ENCODE measurements around the gene SCD5.

SCD5 gene

GRCh38 chr4:82818664-82819662, 20.4 kb upstream of the SCD5 start:
- TF ChIP-seq, protein P1, sequence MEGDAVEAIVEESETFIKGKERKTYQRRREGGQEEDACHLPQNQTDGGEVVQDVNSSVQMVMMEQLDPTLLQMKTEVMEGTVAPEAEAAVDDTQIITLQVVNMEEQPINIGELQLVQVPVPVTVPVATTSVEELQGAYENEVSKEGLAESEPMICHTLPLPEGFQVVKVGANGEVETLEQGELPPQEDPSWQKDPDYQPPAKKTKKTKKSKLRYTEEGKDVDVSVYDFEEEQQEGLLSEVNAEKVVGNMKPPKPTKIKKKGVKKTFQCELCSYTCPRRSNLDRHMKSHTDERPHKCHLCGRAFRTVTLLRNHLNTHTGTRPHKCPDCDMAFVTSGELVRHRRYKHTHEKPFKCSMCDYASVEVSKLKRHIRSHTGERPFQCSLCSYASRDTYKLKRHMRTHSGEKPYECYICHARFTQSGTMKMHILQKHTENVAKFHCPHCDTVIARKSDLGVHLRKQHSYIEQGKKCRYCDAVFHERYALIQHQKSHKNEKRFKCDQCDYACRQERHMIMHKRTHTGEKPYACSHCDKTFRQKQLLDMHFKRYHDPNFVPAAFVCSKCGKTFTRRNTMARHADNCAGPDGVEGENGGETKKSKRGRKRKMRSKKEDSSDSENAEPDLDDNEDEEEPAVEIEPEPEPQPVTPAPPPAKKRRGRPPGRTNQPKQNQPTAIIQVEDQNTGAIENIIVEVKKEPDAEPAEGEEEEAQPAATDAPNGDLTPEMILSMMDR (IDR thresholded peaks at IDR 0.05) = no peak

DNA sequence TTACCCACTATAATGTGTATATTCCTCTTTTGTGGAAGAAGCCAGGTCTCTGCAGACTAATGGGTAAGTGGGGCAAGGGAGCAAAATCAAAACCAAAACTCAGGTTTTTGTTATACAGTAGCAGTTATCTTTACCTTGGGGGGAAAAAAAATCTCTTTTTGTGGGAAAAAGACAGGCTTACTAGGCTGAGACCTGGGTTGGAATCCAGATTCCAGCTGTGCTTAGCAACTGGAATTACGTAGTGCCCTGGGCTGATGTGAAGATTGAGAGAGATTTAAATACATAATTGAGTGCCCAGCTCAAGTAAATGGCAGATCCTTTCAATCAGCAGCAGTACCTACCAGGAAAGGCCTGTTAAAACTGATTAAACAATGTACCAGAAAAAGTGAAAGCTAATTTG, 15.4 kb upstream of the SCD5 start:
- TF ChIP-seq, protein P1 (IDR thresholded peaks at IDR 0.05) = no peak

GRCh38 chr4:82811838-82812341, 13.3 kb upstream of the SCD5 start:
- TF ChIP-seq, protein P1 (IDR thresholded peaks at IDR 0.05) = no peak

GRCh38 chr4:82811392-82811791, 12.8 kb upstream of the SCD5 start:
- TF ChIP-seq, protein P1 (IDR thresholded peaks at IDR 0.05) = no peak

DNA sequence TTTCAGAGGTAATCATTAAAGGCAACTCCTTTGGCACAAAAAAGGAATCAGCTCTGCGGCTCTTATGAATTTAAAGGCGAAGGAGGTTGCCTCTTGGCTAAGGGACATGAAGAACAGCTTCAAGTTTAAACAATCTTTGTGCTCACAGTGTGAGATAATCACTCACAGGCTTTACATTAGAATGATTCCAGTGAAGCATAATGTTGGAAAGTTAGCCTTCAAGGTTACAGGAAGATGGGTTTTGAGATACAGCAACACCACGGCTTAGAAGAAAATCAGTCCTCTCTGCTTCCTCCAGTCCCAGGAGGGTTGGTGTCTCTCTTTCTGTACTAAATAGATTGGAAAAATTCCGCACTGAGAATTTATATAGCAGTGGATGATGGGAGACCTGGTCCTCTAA, 11.6 kb upstream of the SCD5 start:
- TF ChIP-seq, protein P1 (IDR thresholded peaks at IDR 0.05) = no peak

- TF ChIP-seq, protein P1 (IDR thresholded peaks at IDR 0.05) = no peak
Observed at GRCh38 chr4:82809619-82810018, 11.0 kb upstream of the SCD5 start.

GRCh38 chr4:82803746-82804145, 5.2 kb upstream of the SCD5 start:
- TF ChIP-seq, protein P1 (IDR thresholded peaks at IDR 0.05) = no peak

Data from LNCAP (cell line).